ENCODE results near the gene TMEM192. TPM values are rescaled to one million over a fixed set of nuclear protein-coding genes. Genes with fewer than 3 reads are reported as not detected.
A peak's percentile ranks its signal among the peaks of the same experiment; 100 is the strongest.

Gene TMEM192
- 21.1 and 44.4 TPM in 2 replicates for total RNA-seq (2014; rRNA removed; shearing (Covaris generic); ENCODE audit: low replicate concordance)

DNA sequence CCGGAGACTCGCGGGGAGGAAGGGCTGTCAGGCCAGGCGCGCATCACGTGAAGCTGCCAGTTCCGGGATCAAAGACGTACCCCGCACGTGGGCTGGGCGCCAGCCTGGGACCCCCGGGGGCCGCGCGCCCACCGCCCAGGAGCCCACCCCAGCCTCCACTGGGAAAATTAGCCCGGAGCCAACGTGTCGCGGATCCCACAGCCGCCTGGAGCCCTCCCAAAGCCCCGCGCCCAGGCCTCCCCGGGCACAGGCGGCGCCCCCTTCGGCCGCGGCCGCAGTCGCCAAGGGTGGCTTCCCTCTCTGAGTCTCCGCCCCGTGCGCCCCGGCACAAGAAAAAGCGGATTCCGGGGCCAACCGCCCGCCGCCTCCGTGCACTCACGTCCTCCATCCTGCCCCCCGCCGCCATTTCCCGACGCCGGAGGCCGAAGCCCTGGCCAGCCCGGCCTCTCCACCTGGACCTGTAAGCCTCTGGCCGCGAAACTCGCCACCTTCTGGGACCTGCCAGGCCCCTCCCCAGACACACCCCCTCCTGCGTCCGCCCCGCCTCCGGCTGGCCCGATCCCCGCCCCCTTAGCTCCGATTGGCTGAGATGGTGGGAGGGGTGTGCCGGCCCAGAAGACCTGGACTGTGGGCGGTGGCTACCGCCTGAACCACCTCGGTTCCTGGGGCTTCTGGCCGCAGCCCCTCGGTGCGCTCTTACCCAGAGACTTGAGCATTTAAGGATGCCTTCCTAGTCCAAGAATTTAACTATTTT is at the start of gene TMEM192:
Gene TMEM192 (minus strand): TSS at position 493 of the 754 bp plus-strand sequence. CDS start 87 bp downstream, at position 406.
- peaks cover 5% of the 10 kb centered on the region; the same call in 1 of the 2 replicates for H3K36me3 ChIP-seq (ENCODE audit: insufficient read depth, low read length)
- peak within 1 kb of the TSS; percentile 98 for H2AFZ ChIP-seq (ENCODE audit: low read length)
- H4K20me1 ChIP-seq (ENCODE audit: insufficient read depth, low read depth, low read length) = no peaks in the 10 kb centered on the region
- H3K27me3 ChIP-seq (ENCODE audit: low read length) = no peaks in the 10 kb centered on the region
- H3K4me3 ChIP-seq (ENCODE audit: low read length) = peak within 1 kb of the TSS; percentile 83
- H3K9me3 ChIP-seq (ENCODE audit: low read length) = no peaks in the 10 kb centered on the region
- no peaks in the 10 kb centered on the region for H3K9me2 ChIP-seq (replicated peaks; ENCODE audit: insufficient read depth, low read length)
- peak within 1 kb of the TSS; percentile 81 for H3K9ac ChIP-seq (ENCODE audit: low read length)
- peak within 1 kb of the TSS; percentile 91 for H3K4me2 ChIP-seq (ENCODE audit: low read depth, low read length, poor library complexity, severe bottlenecking)
- H3K27ac ChIP-seq (ENCODE audit: low read length) = no peak within 1 kb of the TSS
- DNase-seq = peak; percentile 98
- H3K79me2 ChIP-seq (ENCODE audit: low read length) = peaks cover 39% of the 10 kb centered on the region
- peaks cover 16% of the 10 kb centered on the region for H3K4me1 ChIP-seq (ENCODE audit: low read length)

DNA sequence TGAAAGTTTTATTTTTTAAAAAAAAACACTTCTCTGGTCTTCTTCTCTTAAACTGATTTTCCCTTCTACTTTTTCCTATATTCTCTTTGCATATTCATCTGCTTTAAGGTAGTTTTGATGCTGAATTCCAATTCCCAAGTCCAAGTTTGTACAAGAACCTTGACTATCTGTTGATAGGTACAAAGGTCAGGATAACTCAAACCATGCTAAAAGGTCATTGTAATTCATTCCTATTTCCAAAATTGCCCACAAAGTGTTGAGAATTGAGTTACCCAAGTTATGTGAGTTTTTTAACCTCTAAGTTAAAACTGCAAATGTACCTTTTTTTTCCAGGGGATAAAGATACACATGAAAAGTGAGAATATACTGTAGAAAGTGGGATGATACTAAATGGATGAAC is 46.1 kb upstream of the TMEM192 start:
- no peaks in the 10 kb centered on the region for H3K9me3 ChIP-seq (ENCODE audit: low read length)
- no peak overlapping the region for H3K4me3 ChIP-seq (ENCODE audit: low read length)
- no peak overlapping the region for H2AFZ ChIP-seq (ENCODE audit: low read length)
- H3K9me2 ChIP-seq (replicated peaks; ENCODE audit: insufficient read depth, low read length) = no peaks in the 10 kb centered on the region
- no peaks in the 10 kb centered on the region for H3K79me2 ChIP-seq (ENCODE audit: low read length)
- no peaks in the 10 kb centered on the region for H3K4me1 ChIP-seq (ENCODE audit: low read length)
- H3K4me2 ChIP-seq (ENCODE audit: low read depth, low read length, poor library complexity, severe bottlenecking) = no peak overlapping the region
- no peaks in the 10 kb centered on the region for H4K20me1 ChIP-seq (ENCODE audit: insufficient read depth, low read depth, low read length)
- no peak overlapping the region for H3K27ac ChIP-seq (ENCODE audit: low read length)
- no peak for DNase-seq
- H3K36me3 ChIP-seq (ENCODE audit: insufficient read depth, low read length) = no peaks in the 10 kb centered on the region
- no peaks in the 10 kb centered on the region for H3K27me3 ChIP-seq (ENCODE audit: low read length)
- no peak overlapping the region for H3K9ac ChIP-seq (ENCODE audit: low read length)

DNA sequence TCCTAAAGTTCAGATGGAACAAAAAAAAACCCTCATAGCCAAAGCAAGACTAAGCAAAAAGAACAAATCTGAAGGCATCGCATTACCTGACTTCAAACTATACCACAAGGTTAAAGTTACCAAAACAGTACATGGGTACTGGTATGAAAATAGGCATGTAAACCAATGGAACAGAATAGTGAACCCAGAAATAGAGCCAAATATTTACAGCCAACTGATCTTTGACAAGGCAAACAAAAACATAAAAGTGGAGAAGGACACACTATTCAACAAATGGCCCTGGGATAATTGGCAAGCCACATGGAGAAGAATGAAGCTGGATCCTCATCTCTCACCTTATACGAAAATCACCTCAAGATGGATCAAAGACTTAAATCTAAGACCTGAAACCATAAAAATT is 44.2 kb upstream of the TMEM192 start:
- H3K4me2 ChIP-seq (ENCODE audit: low read depth, low read length, poor library complexity, severe bottlenecking) = no peak overlapping the region
- H3K4me1 ChIP-seq (ENCODE audit: low read length) = no peaks in the 10 kb centered on the region
- no peaks in the 10 kb centered on the region for H4K20me1 ChIP-seq (ENCODE audit: insufficient read depth, low read depth, low read length)
- no peaks in the 10 kb centered on the region for H3K9me2 ChIP-seq (replicated peaks; ENCODE audit: insufficient read depth, low read length)
- H3K27ac ChIP-seq (ENCODE audit: low read length) = no peak overlapping the region
- no peaks in the 10 kb centered on the region for H3K36me3 ChIP-seq (ENCODE audit: insufficient read depth, low read length)
- H3K27me3 ChIP-seq (ENCODE audit: low read length) = no peaks in the 10 kb centered on the region
- no peaks in the 10 kb centered on the region for H3K9me3 ChIP-seq (ENCODE audit: low read length)
- no peak for DNase-seq
- H3K4me3 ChIP-seq (ENCODE audit: low read length) = no peak overlapping the region
- no peak overlapping the region for H3K9ac ChIP-seq (ENCODE audit: low read length)
- no peak overlapping the region for H2AFZ ChIP-seq (ENCODE audit: low read length)
- no peaks in the 10 kb centered on the region for H3K79me2 ChIP-seq (ENCODE audit: low read length)

DNA sequence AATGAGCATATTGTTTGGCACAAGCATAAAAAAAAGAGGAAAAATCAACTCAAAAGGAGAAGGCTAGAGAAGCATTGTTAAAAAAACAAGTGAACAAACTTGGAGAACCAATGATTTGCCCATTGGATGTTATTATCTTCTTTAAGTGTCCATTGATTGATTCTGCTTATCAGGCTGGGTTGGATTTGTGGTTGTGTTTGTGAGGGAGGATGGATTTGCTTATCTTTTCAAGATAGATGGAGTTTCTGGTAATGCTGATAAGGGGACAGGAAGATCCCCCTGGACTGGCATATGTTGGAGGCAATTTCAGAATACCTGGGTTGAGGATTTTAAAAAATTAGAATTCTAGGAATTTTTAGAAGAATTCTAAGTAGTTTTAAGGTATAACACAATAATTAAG is 41.8 kb upstream of the TMEM192 start:
- no peaks in the 10 kb centered on the region for H3K9me2 ChIP-seq (replicated peaks; ENCODE audit: insufficient read depth, low read length)
- no peak overlapping the region for H3K9ac ChIP-seq (ENCODE audit: low read length)
- H3K9me3 ChIP-seq (ENCODE audit: low read length) = no peaks in the 10 kb centered on the region
- no peaks in the 10 kb centered on the region for H3K79me2 ChIP-seq (ENCODE audit: low read length)
- DNase-seq = no peak
- no peaks in the 10 kb centered on the region for H3K4me1 ChIP-seq (ENCODE audit: low read length)
- H3K4me2 ChIP-seq (ENCODE audit: low read depth, low read length, poor library complexity, severe bottlenecking) = no peak overlapping the region
- H3K27me3 ChIP-seq (ENCODE audit: low read length) = no peaks in the 10 kb centered on the region
- H4K20me1 ChIP-seq (ENCODE audit: insufficient read depth, low read depth, low read length) = no peaks in the 10 kb centered on the region
- no peak overlapping the region for H3K27ac ChIP-seq (ENCODE audit: low read length)
- H3K4me3 ChIP-seq (ENCODE audit: low read length) = no peak overlapping the region
- no peak overlapping the region for H2AFZ ChIP-seq (ENCODE audit: low read length)
- H3K36me3 ChIP-seq (ENCODE audit: insufficient read depth, low read length) = no peaks in the 10 kb centered on the region

DNA sequence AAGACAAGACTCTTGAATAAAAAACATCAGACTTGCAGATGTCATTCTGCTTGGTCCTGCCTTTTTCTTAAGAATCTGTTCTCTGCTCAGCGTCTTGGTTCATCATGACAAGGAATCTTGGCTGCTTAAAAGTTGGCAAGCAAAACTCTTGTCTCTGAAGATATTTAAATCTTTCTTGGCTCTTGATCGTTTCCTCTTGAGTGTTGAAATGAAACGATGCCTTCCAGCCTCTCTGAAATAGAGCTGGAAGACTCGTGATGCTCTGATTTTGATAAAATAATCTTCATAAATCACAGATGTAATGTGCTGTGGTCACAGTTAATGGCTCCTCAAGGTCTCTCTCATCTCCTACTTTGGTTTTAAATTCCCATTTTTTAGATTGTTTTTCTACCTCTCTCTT is 39.9 kb upstream of the TMEM192 start:
- Histone ChIP-seq H3K9ac (ENCODE audit: low read length) (no peak overlapping the region), H2AFZ (ENCODE audit: low read length) (no peak overlapping the region), H3K4me3 (ENCODE audit: low read length) (no peak overlapping the region), H3K36me3 (ENCODE audit: insufficient read depth, low read length) (no peaks in the 10 kb centered on the region), H3K4me2 (ENCODE audit: low read depth, low read length, poor library complexity, severe bottlenecking) (no peak overlapping the region), H3K27me3 (ENCODE audit: low read length) (no peaks in the 10 kb centered on the region), H3K9me3 (ENCODE audit: low read length) (no peaks in the 10 kb centered on the region), H4K20me1 (ENCODE audit: insufficient read depth, low read depth, low read length) (no peaks in the 10 kb centered on the region), H3K27ac (ENCODE audit: low read length) (no peak overlapping the region), H3K79me2 (ENCODE audit: low read length) (no peaks in the 10 kb centered on the region), H3K9me2 (replicated peaks; ENCODE audit: insufficient read depth, low read length) (no peaks in the 10 kb centered on the region), H3K4me1 (ENCODE audit: low read length) (no peaks in the 10 kb centered on the region)
- no peak for DNase-seq

DNA sequence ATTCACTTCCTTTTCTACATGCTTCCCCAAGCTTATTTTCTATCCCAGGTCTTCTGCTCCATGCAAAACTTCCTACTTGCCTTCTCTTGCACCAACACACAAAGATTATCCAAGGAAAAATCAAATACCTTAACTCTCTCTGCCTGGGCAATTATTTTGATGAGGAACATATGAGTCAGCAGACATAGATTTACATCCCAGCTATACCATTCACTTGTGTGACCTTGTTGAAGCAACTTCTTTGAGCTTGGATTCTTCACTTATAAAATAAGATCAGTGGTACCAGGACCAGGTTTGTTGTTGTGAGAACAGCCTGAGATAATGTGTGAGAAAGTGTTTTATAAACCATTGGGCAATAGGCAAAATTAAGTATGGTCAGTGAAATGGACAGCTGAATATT is 39.1 kb upstream of the TMEM192 start:
- Histone ChIP-seq H2AFZ (ENCODE audit: low read length) (no peak overlapping the region), H3K4me3 (ENCODE audit: low read length) (no peak overlapping the region), H3K4me2 (ENCODE audit: low read depth, low read length, poor library complexity, severe bottlenecking) (no peak overlapping the region), H4K20me1 (ENCODE audit: insufficient read depth, low read depth, low read length) (no peaks in the 10 kb centered on the region), H3K4me1 (ENCODE audit: low read length) (no peaks in the 10 kb centered on the region), H3K36me3 (ENCODE audit: insufficient read depth, low read length) (no peaks in the 10 kb centered on the region), H3K9me3 (ENCODE audit: low read length) (no peaks in the 10 kb centered on the region), H3K27ac (ENCODE audit: low read length) (no peak overlapping the region), H3K9me2 (replicated peaks; ENCODE audit: insufficient read depth, low read length) (no peaks in the 10 kb centered on the region), H3K9ac (ENCODE audit: low read length) (no peak overlapping the region), H3K27me3 (ENCODE audit: low read length) (no peaks in the 10 kb centered on the region), H3K79me2 (ENCODE audit: low read length) (no peaks in the 10 kb centered on the region)
- DNase-seq = no peak

DNA sequence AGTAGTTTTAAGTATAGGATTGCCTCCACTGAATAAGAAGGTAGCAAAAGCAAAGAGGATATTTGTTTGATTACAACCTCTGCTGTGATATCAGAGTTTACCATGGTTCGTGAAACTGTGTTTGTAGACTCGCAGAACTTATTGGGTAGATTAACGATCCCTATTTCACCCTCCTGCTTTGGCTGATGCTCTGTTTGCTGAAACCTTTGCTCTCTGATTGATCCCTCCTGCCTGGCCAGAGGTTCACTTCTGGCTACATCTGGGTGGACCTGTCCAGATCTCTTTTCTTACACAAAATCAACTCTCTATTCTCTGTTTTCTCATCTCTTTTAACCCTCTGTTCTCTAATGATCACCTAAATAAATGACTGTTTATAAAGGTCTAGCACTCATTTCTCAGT is 37.9 kb upstream of the TMEM192 start:
- H3K4me1 ChIP-seq (ENCODE audit: low read length) = no peaks in the 10 kb centered on the region
- H3K27me3 ChIP-seq (ENCODE audit: low read length) = no peaks in the 10 kb centered on the region
- no peak overlapping the region for H3K27ac ChIP-seq (ENCODE audit: low read length)
- H3K4me2 ChIP-seq (ENCODE audit: low read depth, low read length, poor library complexity, severe bottlenecking) = no peak overlapping the region
- no peaks in the 10 kb centered on the region for H4K20me1 ChIP-seq (ENCODE audit: insufficient read depth, low read depth, low read length)
- no peaks in the 10 kb centered on the region for H3K9me3 ChIP-seq (ENCODE audit: low read length)
- H3K4me3 ChIP-seq (ENCODE audit: low read length) = no peak overlapping the region
- H3K36me3 ChIP-seq (ENCODE audit: insufficient read depth, low read length) = no peaks in the 10 kb centered on the region
- H3K9me2 ChIP-seq (replicated peaks; ENCODE audit: insufficient read depth, low read length) = no peaks in the 10 kb centered on the region
- H2AFZ ChIP-seq (ENCODE audit: low read length) = no peak overlapping the region
- no peak for DNase-seq
- H3K9ac ChIP-seq (ENCODE audit: low read length) = no peak overlapping the region
- H3K79me2 ChIP-seq (ENCODE audit: low read length) = no peaks in the 10 kb centered on the region

DNA sequence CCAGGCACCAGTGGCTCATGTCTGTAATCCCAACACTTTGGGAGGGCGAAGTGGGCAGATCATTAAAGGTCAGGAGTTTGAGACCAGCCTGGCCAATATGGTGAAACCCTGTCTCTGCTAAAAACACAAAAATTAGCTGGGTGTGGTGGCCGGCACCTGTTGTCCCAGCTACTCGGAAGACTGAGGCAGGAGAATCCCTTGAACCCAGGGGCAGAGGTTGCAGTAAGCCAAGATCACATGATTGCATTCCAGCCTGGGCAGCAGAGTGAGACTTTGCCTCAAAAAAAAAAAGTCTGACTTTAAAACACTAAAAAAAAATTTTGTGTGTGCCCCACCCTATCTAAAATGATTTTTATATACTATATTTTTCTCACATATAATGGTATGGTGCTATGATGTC is 26.2 kb upstream of the TMEM192 start:
- Histone ChIP-seq H3K4me1 (ENCODE audit: low read length) (peaks cover 1% of the 10 kb centered on the region; the same call in 1 of the 2 replicates), H3K36me3 (ENCODE audit: insufficient read depth, low read length) (no peaks in the 10 kb centered on the region), H3K79me2 (ENCODE audit: low read length) (no peaks in the 10 kb centered on the region), H3K9me3 (ENCODE audit: low read length) (no peaks in the 10 kb centered on the region), H3K27ac (ENCODE audit: low read length) (no peak overlapping the region), H3K4me3 (ENCODE audit: low read length) (no peak overlapping the region), H3K4me2 (ENCODE audit: low read depth, low read length, poor library complexity, severe bottlenecking) (no peak overlapping the region), H2AFZ (ENCODE audit: low read length) (no peak overlapping the region), H4K20me1 (ENCODE audit: insufficient read depth, low read depth, low read length) (no peaks in the 10 kb centered on the region), H3K9me2 (replicated peaks; ENCODE audit: insufficient read depth, low read length) (no peaks in the 10 kb centered on the region), H3K27me3 (ENCODE audit: low read length) (0 out of 2 replicates have a peak, but pooled peaks cover 4% of the 10 kb centered on the region), H3K9ac (ENCODE audit: low read length) (no peak overlapping the region)
- DNase-seq = no peak

Data from Karpas-422 (cell line).